HepG2 (cell line): ENCODE data around the gene ACE.
"Not testable (repeated sequence)": the region's sequence is repeated elsewhere in the genome, so short reads cannot be mapped to it uniquely, and the experiment has no call there.

ENCODE experiments used
- ATF2 ChIP-seq: sonication (generic); formaldehyde crosslinking; IDR thresholded peaks from 2 replicates; pipeline ENCODE4 v1.4.0; 2020; ENCODE audit warnings: missing genetic modification reagents
- HMGXB4 ChIP-seq, 2 experiments: sonication (generic) in 1 of 2; formaldehyde crosslinking in 1 of 2; IDR thresholded peaks; 2 replicates each; pipeline versions ENCODE4 v1.4.0 to v1.6.1; 2018 to 2020; ENCODE audit warnings: missing genetic modification reagents in 2 of 2, borderline replicate concordance in 1 of 2, low read depth in 1 of 2, mild to moderate bottlenecking in 1 of 2, missing biosample characterization in 1 of 2
- JUN ChIP-seq: sonication (generic); formaldehyde crosslinking; IDR thresholded peaks from 2 replicates; pipeline ENCODE4 v1.4.0; 2020; ENCODE audit warnings: mild to moderate bottlenecking, missing genetic modification reagents
- MAX ChIP-seq: IDR thresholded peaks from 2 replicates; pipeline ENCODE4 v1.6.1; 2012; ENCODE audit warnings: inconsistent platforms
- POLR2AphosphoS5 ChIP-seq: IDR thresholded peaks from 2 replicates; pipeline ENCODE4 v1.6.1; 2012; ENCODE audit warnings: low read depth, low read length
- RBM22 ChIP-seq: fragments of 200-400 bp; formaldehyde crosslinking; optimal IDR thresholded peaks from 2 replicates; pipeline ENCODE3; 2017; ENCODE audit warnings: mild to moderate bottlenecking, low read length, moderate library complexity
- TOPORS ChIP-seq: sonication (generic); formaldehyde crosslinking; IDR thresholded peaks from 2 replicates; pipeline ENCODE4 v1.8.0; 2023; ENCODE audit warnings: mild to moderate bottlenecking, missing genetic modification reagents
- ZFP36 ChIP-seq: fragments of 150-350 bp; IDR thresholded peaks from 2 replicates; pipeline ENCODE4 v1.6.1; 2018; ENCODE audit warnings: borderline replicate concordance, low read length, low read depth; ENCODE audit not compliant: partially characterized antibody
- ZNF274 ChIP-seq: sonication (generic); formaldehyde crosslinking; IDR thresholded peaks from 2 replicates; pipeline ENCODE4 v1.5.1; 2020; ENCODE audit warnings: mild to moderate bottlenecking, missing genetic modification reagents

GRCh38 chr17:63468099-63468498, 8.8 kb upstream of the ACE start:
- not testable (repeated sequence) for TF ChIP-seq POLR2AphosphoS5; ZNF274 (CRISPR knock-in tag); MAX; JUN (CRISPR knock-in tag); HMGXB4 (CRISPR knock-in tag; IDR thresholded peaks at IDR 0.05; ENCODE audit: borderline replicate concordance in 1 of 2, low read depth in 1 of 2); RBM22; ZFP36; TOPORS; ATF2 (CRISPR knock-in tag)
